EH (cell line): ENCODE data around the gene MAZ.

Experiments
- DNase-seq: peaks from one replicate; pipeline ENCODE4 v3.0.0-alpha.2; 2015; ENCODE audit warnings: low read depth

MAZ gene

GRCh38 chr16:29857133-29857760, 50.9 kb downstream of the MAZ start:
- DNase-seq = peak; percentile 89

DNA sequence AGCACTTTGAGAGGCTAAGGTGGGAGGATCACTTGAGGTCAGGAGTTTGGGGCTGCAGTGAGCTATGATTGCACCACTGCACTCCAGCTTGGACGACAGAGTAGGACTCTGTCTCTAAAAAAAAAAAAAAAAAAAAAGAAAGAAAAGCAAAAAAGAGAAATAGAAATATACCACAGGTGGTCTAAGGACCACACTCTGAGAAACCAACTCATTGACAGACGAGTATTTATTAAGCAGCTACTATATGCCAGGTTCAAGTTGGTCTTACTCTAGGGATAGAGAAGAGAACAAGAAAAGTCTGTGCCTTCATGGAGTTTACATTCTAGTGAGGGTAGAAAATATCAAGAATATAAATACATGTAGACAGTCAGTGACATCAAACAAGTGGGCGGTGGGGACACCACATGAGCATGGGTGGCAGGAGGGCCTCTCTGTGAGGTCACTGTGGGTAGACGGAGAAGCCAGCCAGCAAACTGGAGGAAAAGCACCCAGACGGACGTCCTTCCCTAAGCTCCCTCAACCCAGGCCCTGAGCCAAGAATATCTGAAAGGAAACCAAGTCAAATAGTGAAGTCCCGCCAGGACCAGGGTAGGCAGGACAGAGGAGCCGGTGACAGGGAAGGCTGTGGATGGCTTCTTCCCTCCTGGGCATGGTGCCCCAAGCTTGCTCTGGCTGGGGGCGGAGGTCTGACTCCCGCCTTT, 52.0 kb downstream of the MAZ start:
- DNase-seq = no peak

DNA sequence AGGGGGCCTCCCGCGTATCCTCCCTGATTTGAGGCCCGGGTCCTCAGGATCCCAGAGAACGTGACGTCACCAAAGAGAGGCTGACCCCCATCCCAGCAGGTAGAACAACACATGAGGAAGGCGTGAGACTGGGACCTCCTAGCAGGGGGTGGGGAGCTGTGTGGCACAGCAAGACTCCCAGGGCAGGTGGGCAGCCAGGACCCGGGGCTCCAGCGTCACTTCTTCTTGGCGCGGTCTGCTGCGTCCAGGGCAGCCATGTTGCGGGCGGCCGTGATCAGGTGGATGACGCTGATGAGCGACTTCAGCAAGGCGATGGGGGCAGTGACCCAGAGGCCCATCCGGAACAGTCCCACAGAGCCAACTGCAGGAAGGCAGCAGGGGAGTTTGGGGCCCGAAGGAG, 52.6 kb downstream of the MAZ start:
- no peak for DNase-seq

DNA sequence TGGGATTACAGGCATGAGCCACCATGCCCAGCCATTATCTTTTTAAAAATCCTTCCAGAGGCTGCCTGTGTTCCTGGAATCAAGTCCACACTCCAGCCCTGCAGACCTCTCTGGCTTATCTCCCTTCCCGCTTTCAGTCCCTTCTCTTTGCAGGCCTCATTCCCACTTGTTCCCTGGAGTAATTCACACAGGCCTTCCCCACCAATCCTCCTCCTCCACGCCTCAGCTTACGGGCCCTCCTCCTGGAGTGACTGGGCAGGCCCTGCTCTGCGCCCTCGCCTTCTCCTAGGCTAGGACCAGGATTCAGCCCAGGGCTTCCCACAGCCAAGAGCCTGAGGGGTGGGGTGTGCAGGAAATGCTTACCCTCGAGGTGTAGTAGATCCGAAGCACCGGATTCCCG, 53.9 kb downstream of the MAZ start:
- DNase-seq = no peak
